ENCODE measurements around the gene TNS3.

Gene TNS3

DNA sequence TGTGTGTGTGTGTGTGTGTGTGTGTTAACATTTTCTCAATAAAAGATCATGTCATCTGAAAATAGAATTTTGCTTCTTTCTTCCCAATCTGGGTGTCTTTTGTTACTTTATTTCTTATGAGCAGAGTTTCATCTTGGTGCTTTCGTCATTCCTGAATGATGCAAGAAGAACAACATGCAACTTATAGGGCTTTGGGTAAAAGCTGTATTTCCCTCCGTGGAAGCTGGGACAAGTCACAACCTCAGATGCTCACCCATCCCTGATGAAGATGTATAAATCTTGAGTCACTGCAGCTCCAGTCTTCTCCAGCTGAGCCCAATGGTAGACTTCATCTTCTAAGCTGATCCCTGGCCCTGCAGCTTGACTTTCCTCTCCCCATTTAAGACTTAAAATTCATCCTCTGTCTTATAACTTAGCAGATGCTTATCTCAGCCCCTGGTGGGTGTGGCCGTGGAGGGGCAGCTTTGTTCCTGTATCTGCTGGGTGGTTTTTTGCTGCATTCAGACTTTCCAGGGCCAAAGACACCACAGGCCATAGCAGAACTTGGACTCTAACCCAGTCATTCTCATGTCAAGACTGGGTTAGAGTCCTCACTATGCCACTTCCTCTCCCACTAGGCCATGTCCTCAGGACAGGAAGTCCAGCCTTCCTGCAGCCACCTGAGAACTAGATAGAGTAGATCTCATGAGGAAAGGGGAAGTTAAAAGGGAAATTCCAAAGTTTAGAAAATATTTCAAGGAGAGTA is 356.4 kb downstream of the TNS3 start:
- no peak overlapping the region for H3K27ac ChIP-seq
- H3K4me3 ChIP-seq = no peak overlapping the region

All from skin epidermis (tissue), 12 donors.